AG09319 (cell line): ENCODE results near the gene SV2A.

Experiments
- DNase-seq: peaks from one replicate; pipeline ENCODE4 v3.0.0-alpha.2; 2010; ENCODE audit warnings: low read depth; ENCODE audit errors: extremely low read depth
- TF ChIP-seq, protein P1 (sequence below): IDR thresholded peaks from 2 replicates; pipeline ENCODE4 v1.5.1; 2011; ENCODE audit warnings: low read depth, mild to moderate bottlenecking, inconsistent platforms, low read length, moderate library complexity

Gene SV2A

DNA sequence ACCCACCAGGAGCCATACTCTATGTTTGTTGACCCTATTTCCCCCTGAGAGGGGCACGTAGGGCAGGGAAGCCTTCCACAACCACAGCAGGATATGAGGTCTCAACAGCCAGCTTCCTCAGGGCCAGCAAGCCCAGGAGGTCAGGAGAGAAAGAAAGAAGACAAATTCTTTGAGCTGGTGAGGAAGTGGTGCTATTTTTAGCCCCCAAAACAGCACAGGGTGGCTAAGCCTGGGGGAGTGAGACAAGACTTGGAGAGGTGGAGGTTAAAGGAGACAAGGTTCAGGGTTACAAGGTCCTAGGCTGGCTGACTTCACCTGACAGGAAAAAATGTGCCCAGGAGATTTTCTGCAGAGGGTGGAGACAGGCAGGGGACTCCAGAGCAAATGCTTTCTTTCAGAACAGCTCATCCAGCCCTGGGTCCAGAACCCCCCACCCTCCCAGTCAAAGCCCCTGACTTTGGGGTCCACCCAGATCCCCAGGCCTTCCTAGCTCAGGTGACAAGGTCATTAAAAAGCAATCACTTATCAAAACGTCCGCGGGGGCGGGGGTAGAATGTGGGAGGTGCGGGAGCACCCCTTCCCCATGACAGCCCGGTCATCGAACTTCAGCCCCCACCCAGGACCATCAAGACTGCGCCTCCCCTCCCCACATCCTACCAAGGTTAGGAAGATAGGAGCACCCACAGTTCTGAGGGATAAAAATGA is 1.3 kb downstream of the SV2A start:
- no peak for DNase-seq

DNA sequence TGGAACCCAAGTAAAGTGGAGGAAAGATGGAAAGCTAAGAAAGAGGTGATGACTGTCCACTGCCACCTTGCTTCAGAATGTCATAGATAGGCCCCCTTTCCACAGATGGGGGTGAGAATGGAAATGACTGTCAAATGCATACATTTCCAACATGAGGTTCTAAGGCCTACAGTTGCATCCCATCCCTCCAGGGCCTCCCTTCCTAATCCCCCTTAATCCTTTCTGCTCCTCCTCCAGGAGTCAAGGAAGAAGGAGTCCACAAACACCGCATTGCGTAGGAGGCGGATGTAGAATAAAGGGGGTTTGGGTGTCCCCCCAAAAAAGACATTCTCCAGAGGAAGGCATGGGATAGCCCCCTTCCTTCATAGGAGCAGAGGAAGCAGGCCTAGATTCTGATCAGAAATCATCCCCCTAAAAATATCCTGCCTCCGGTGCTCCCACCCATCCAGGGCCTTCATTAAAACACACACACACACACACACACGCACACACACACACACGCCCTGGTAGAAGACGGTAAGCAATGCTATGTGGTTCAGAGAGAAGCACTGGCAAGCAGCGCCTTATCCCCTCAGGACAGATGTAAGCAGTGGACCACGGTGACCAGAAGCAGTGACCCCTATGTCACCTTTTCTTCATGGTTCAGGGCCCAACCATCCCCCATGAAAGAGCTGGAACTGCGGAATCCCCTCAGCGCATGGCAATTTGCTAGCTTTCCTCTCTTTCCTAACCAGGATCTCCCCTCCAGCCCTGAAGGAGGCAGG is 2.0 kb downstream of the SV2A start:
- DNase-seq = no peak
- TF ChIP-seq, protein P1, sequence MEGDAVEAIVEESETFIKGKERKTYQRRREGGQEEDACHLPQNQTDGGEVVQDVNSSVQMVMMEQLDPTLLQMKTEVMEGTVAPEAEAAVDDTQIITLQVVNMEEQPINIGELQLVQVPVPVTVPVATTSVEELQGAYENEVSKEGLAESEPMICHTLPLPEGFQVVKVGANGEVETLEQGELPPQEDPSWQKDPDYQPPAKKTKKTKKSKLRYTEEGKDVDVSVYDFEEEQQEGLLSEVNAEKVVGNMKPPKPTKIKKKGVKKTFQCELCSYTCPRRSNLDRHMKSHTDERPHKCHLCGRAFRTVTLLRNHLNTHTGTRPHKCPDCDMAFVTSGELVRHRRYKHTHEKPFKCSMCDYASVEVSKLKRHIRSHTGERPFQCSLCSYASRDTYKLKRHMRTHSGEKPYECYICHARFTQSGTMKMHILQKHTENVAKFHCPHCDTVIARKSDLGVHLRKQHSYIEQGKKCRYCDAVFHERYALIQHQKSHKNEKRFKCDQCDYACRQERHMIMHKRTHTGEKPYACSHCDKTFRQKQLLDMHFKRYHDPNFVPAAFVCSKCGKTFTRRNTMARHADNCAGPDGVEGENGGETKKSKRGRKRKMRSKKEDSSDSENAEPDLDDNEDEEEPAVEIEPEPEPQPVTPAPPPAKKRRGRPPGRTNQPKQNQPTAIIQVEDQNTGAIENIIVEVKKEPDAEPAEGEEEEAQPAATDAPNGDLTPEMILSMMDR = no peak

More for the DNA sequence above, 1.3 kb downstream of the SV2A start:
- TF ChIP-seq, protein P1 = no peak

DNA sequence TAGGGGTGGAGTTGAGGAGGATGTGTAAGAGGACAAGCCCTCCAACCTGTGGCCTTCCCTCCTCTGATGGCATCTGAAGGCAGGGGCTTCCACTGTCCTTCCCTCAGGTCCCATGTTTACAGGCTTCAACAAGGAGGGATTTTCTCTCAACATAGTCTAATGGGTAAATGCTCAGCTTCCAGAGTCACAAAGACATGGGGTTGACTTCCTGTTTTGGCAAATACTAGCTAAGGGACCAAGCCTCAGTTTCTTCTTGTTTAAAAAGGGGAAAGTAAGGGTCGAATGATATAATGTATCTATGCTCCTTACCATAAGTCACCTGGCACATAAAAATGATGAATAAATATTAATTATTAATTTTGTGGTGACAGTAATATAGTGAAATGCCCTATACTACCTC is 3.1 kb downstream of the SV2A start:
- no peak for DNase-seq
- TF ChIP-seq, protein P1 = no peak

DNA sequence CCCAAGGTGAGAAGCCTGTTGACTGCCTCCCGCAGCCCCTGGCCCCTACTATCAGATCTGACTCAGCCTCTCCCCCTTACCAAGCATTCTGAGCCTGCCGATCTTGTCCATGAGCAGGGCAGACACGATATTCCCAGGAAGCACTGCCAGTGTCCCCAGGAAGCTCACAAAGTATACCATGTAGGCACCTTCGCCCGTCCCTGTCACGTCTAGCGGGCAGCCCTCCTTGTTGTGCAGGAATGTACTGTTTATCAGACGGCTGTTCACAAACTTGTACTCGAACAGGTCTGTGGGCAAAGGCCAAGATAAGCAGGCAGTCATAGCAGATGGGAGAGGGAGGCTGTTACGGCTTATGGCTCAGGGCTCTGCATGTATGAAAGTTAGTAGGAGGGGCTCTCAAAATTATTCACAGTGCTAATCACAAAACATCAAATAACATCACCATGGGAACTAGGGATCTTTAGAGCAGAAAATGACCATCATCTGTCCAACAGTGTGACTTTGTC is 11.0 kb downstream of the SV2A start:
- DNase-seq = no peak
- TF ChIP-seq, protein P1 = no peak

DNA sequence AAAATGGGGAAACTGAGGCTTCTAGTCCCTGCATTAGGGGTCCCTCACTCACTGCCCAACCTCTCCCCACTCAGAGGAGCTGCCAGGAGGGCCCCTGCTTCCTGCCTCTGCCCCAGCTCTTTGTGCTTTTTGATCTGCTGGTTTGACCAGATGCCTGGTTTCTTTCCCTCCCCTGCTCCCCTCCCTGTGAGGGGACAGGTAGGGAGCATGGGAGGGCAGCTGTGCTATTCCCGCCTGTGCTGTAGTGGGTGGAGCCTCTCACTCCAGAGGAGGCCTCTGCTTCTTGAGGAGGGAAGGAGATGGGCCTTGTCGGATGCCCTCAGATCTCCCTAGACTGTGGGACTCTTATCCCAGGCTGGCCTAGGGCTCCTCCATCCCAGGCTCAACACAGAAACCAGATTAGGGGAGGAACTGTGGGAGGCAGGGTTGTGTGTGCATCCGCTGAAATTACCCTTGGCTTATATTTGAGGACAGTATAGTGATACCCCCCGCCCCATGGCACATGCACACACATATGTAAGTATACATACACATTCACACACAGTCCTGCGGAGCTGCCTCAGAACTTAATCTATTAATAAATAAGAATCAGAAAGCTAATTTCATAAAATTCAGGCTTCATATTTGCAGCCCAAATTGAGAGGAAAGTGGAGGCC is 13.7 kb downstream of the SV2A start:
- TF ChIP-seq, protein P1 = no peak
- DNase-seq = no peak

DNA sequence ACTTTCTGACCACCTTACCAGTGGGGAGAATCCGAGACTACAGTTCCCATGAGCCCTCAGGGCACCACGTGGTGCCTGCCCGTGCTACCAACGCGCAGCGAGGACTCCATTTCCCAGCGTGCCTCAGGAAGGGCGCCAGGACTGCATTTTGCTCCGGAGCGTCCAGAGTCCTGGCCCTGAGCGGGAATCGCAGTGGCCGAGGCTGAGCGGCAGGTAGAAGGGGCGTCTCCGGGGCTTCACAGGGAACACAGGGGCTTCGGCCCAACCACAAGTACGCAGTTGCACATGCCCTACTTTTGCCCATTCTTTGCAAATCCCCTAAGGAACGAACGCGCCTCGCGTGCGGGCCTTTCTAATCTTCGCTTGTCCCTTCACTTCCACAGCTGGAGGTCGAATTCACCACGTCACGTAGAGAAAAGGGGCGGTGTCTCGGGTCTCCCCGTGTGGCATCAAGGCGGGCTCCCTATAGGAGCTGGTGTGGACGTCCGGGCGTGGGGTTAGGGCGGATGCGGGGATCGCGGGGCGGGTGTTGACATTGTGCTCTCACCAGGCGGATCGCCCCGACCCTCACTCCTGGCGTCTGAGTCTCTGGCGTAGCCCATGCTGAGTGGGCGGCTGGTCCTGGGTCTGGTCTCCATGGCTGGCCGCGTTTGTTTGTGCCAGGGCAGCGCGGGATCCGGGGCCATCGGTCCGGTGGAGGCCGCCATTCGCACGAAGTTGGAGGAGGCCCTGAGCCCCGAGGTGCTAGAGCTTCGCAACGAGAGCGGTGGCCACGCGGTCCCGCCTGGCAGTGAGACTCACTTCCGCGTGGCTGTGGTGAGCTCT is 18.0 kb downstream of the SV2A start, which contains the start of gene BOLA1:
Gene BOLA1, plus strand, starts transcription at position 109 of the 825 bp plus-strand sequence. Its CDS starts 492 bp downstream, at position 601.
- TF ChIP-seq, protein P1 = no peak
- no peak for DNase-seq
